ENCODE measurements around the gene AP1S3.

- TF ChIP-seq CTCF (IDR thresholded peaks at IDR 0.05) (no peak), POLR2A (IDR thresholded peaks at IDR 0.05) (no peak)
Measured at GRCh38 chr2:223847410-223847809, 10.0 kb upstream of the AP1S3 start.

All from lower leg skin (tissue), 3 donors.